GM18867 (cell line): ENCODE results near the gene ZNF678.
"Not testable (repeated sequence)": the region's sequence is repeated elsewhere in the genome, so short reads cannot be mapped to it uniquely, and the experiment has no call there.

ENCODE experiments used
- ATAC-seq: cut with Tn5 transposase; IDR thresholded peaks from one replicate; pipeline ENCODE4 v1.9.1; 2021; ENCODE audit warnings: mild to moderate bottlenecking, moderate library complexity; ENCODE audit not compliant: unreplicated experiment

ZNF678 gene

DNA sequence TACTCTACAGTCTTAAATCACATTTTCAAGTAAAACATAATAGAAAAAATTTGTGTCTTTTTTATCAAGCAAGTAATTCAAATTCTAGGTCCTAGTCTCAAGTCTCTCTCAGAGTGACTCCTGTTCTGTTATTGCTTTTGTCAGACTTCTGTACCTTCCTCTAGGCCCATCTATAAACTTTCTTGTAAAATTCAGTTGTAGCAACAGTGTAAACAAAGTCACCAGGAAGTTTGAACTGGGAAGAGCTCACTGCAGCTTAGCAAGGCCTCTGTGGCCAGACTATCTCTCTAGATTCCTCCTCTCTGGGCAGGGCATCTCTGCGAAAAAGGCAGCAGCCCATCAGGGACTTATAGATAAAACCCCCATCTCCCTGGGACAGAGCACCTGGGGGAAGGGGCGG is 13.5 kb upstream of the ZNF678 start:
- ATAC-seq, result no peak

- not testable (repeated sequence) for ATAC-seq
Measured at GRCh38 chr1:227551881-227552280, 11.5 kb upstream of the ZNF678 start.

DNA sequence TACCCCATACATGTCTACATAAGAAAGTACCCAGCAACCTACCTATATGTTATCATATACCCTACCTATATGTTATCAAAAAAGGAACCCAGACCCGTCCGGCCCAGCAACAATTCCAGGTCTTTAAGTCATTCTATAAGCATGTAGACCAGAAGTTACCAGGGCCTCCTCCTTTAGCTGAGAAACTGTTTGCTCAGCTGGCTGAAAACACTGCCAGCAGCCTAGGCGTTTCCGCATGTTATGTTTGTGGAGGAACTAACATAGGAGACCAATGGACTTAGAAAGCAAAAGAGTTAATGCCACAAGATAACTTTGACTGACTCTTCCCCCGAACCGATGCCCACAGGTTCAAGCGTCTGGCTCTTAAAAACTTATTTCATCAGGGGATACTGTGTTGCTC is 7.1 kb upstream of the ZNF678 start:
- no peak for ATAC-seq

DNA sequence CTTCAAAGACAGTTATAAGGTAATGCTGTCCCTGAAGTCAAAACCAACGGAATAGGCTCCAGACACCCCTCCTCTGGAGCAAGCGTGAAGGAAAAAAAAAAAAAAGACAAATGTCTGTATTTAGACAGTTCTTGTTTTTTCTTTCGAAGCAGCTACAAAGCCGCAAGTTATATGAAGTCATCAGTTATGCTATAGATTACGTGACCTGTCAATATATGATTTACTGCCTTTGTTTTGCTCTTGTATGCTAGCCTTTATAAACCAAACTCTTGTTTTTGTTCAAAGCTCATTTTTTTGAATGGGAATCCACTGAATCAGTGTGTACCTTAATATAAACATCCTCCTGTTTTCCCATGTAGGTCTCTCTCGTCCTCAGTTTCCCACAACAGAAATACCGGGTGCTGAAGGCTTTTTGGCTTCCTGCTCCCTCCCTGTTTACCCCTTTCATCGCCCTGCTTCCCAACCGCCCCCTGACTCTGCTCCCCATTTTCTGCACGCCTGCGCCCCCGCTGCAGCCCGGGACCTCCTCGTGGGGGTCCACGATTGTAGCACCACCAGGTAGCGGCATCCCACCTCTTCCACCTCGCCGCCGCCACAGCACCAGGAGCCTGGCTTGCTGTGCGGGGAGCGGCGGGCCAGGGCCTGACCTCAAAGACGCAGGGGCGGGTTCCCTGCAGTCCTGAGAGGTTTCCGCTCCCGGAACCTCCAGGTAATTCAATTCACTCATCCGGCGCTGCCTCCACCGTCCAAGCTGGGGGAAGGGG is 5.2 kb upstream of the ZNF678 start:
- ATAC-seq, result no peak

GRCh38 chr1:227558732-227559262 is 4.6 kb upstream of the ZNF678 start:
- ATAC-seq, result no peak

DNA sequence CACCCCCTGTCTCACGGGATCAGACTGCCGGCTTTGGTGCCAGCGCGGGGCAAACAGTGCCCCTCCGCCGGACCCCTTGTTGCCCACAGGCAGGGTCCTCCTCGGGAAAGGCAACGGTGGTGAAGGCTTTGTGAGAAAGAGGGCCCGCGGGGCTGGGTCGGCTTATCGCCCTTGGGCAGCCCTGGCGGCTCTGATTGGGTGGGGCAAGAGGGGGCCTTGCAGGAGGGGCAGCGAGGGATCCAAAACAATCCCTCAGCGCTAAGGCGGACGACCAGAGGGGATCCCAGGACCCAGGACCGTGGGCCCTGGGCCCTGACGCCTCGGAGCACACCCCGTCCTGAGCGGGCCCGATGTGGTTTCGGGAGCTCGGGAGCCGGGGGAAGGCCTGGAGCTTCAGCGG is 3.9 kb upstream of the ZNF678 start:
- ATAC-seq, result no peak

GRCh38 chr1:227559926-227560325 is 3.4 kb upstream of the ZNF678 start:
- ATAC-seq, result no peak

DNA sequence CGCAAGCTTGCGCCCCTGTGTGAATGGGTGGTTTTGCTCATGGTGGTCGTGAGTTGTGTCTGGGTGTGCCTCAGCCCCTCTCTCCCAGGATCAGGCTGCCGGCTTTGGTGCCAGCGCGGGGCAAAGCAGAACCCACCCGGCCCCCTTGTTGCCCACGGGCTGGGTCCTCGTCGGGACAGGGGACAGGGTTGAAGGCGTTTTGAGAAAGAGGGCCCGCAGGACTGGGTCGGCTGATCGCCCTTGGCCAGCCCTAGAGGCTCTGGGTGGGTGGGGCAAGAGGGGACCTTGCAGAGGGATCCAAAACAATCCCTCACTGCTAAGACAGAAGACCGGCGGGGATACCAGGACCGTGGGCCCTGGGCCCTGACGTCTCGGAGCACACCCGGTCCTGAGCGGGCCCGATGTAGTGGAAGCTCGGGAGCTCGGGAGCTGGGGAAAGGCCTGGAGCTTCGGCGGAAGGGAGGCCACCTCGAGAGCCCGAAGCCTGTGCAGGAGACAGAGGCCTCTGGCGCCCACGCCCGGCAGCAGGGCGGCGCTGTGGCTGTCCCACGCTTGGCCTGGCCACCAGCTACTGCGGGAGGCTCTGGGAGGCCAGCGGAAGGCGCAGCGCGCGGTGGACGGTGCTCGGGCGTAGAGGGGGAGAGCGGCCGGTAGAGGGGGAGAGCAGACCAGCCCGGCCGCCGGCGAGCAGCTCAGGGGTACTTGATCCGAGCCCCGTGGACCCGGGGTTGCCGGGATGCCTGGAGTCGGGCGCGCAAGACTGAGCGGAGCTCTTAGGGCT is 2.8 kb upstream of the ZNF678 start:
- ATAC-seq, result no peak

GRCh38 chr1:227561241-227561907 is 2.0 kb upstream of the ZNF678 start:
- no peak for ATAC-seq

DNA sequence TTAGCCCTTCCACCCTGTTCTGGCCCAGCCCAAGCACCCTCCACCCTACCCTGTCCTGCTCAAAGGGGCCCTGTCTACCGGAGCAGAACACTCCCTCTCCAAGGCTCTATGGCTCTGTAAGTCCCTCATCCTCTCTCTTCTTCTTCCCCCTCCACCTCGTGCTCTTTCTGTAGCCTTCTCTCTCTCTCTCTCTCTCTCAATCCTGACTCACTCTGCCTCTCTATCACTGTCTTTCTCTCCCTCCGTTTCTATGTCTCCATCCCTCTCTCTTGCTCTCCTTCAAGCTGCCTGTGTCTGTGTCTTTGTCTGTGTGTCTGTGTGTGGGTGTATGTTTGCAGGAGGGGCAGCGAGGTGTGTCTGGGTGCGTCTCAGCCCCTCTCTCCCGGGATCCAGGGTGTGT is 1.3 kb upstream of the ZNF678 start:
- ATAC-seq, result no peak

DNA sequence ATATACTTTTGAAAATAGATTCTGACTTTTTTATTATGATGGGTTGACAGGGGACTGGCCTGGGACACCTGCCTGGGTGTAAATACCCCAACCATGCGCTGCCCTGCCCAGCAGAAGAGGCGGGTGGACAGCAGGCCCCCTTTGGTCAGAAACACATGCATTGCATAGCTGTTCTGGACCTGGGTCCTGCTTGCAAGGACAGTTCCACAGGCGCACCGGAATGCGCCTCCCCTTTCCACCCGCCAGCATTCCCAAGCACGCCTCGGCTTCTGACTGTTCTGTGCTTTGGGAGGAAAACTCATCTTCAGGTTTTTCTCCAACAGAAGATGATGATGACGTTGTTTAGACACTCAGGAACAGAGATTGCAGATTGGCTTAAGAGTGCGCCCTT is 428 bp upstream of the ZNF678 start:
- no peak for ATAC-seq

- no peak for ATAC-seq
Measured at GRCh38 chr1:227567256-227567655, 3.9 kb downstream of the ZNF678 start.

- ATAC-seq, result no peak
Measured at GRCh38 chr1:227568593-227568992, 5.2 kb downstream of the ZNF678 start.

DNA sequence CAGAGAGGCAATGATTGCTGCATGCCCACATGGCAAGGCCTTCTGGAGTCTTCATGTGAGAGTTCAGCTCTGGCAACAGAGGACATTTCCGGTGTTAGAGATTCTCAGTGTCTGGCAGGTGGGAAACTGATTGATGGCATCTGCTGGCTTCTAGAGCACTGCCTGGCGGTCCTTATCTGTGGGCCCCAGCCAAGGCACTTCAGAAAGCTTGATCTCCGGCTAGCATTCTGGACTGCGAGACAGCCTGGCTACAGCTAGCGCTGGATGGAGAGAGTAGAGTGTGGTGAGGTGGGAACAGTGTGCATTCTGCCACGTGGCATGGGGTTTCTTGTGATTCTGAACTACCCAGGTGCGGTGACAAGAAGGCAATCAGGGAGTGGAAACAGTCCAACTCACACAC is 9.4 kb downstream of the ZNF678 start:
- no peak for ATAC-seq

DNA sequence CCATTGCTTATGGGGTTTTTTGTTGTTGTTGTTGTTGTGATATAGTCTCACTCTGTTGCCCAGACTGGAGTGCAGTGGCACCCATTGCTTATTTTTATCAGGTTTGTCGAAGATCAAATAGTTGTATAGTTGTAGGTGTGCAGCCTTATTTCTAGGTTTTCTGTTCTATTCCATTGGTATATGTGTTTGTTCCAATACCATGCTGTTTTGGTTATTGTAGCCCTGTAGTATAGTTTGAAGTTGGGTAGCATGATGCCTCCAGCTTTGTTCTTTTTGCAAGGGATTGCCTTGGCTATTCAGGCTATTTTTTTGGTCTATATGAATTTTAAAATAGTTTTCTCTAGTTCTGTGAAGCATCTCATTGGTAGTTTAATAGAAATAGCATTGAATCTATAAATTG is 11.6 kb downstream of the ZNF678 start:
- no peak for ATAC-seq

GRCh38 chr1:227576189-227576588 is 12.8 kb downstream of the ZNF678 start:
- ATAC-seq, result no peak

DNA sequence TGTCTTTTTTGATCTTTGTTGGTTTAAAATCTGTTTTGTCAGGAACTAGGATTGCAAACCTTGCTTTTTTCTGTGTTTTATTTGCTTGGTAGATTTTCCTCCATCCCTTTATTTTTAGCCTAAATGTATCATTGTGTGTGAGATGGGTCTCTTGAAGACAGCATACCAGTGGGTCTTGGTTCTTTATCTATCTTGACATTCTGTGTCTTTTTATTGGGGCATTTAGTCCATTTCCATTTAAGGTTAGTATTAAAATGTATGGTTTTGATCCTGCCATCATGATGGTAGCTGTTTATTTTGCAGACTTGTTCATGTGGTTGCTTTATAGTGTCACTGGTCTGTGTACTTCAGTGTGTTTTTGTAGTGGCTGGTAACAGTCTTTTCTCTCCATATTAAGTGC is 14.1 kb downstream of the ZNF678 start:
- ATAC-seq, result no peak

DNA sequence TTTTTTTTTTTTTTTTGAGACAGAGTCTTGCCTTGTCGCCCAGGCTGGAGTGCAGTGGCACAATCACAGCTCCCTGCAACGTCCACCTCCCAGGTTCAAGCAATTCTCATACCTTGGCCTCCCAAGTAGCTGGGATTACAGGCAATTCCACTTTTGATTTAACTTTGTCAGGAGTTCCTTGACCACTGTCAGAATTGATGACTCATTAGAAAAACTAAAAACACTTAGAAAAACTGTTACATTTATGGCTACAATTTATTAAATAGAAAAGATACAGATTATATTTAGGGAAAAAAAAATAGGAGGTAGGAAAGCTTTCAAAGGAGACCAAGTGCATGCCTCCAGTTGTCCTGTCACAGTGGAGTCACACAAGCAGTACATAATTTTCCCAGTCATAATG is 20.0 kb downstream of the ZNF678 start:
- ATAC-seq, result no peak

- ATAC-seq, result no peak
Measured at GRCh38 chr1:227586733-227587132, 23.4 kb downstream of the ZNF678 start.

DNA sequence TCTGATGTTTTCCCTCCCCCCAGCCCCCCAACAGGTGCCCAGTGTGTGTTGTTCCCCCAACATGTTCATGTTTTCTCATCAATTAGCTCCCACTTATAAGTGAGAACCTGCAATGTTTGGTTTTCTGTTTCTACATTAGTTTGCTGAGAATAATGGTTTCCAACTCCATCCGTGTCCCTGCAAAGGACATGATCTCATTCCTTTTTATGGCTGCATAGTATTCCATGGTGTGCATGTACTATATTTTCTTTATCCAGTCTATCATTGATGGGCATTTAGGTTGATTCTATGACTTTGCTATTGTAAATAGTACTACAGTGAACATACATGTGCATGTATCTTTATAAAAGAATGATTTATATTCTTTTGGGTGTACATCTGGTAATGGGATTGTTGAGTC is 24.6 kb downstream of the ZNF678 start:
- no peak for ATAC-seq

DNA sequence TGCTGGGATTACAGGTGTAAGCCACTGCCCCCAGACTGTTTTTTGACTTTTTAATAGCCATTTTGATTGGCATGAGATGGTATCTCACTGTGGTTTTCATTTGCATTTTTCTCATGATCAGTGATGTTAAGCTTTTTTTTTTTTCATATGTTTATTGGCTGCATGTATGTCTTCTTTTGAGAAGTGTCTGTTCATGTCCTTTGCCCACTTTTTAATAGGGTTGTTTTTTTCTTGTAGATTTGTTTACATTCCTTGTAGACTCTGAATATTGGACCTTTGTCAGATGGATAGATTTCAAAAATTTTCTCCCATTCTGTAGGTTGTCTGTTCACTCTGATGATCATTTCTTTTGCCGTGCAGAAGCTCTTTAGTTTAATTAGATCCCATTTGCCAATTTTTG is 25.4 kb downstream of the ZNF678 start:
- not testable (repeated sequence) for ATAC-seq

DNA sequence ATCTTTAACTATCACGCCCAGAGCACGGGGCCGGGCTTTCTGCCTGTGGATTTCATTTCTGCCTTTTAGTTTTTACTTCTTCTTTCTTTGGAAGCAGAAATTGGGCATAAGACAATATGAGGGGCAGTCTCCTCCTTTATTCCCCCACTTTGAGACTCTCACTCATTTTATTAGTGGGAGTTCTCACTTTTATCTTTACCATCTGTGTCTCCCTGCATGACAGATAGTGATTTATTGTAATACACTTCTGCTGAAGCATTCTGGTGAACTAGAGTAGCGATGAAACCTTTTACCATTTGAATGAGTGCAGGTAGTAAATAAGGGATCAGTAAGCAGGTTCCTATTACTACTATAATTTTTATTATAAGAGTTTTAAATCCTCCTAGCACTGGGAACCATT is 26.4 kb downstream of the ZNF678 start:
- not testable (repeated sequence) for ATAC-seq
